ENCODE data around the gene RPH3AL. TPM values are rescaled to one million over a fixed set of nuclear protein-coding genes. Genes with fewer than 3 reads are reported as not detected.
"Not testable (repeated sequence)": the region's sequence is repeated elsewhere in the genome, so short reads cannot be mapped to it uniquely, and the experiment has no call there.

RPH3AL gene
- total RNA-seq, 1 experiment from 2014 or later = 3.8 TPM

DNA sequence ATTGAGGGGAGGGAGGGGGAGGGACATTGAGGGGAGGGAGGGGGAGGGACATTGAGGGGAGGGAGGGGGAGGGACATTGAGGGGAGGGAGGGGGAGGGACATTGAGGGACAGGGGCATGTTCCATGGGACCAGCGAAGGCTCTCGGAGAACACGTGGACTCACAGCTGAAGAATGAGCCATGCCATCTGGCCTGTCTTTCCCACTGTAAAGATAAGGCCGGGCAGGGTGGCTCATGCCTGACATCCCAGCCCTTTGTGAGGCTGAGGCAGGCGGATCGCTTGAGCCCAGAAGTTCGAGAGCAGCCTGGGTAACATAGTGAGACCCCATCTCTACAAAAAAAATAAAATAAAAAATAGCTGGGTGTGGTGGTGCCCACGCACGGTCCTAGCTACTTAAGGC lies 32.5 kb downstream of the RPH3AL start:
- DNase-seq (ENCODE audit: low read depth) = no peak

DNA sequence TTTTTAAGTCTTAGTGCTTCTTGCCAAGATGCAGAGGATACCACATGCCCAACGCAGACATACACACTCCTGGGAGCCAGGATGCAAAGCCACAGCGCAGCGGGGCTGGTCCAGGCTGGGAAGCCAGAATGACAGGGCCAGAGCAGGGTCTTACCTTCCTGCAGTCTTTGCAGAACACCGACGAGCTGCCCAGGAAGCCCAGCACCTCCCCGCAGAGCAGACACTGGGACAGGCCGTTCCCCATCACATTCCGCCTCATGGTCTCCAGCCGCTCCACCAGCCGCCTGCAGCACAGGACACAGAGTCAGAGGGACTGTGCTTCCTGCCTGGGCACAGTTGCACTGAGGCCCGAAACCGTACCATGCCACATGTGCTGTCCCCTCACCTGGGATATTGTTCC lies 33.3 kb downstream of the RPH3AL start:
- no peak for DNase-seq (ENCODE audit: low read depth)

DNA sequence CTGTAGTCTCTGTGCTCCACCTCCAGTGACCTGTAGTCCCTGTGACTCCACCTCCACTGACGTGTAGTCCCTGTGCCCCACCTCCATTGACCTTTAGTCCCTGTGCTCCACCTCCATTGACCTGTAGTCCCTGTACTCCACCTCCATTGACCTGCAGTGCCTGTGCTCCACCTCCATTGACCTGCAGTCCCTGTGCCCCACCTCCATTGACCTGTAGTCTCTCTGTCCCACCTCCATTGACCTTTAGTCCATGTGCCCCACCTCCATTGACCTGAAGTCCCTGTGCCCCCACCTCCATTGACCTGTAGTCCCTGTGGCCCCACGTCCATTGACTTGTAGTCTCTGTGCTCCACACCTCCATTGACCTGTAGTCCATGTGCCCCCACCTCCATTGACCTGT lies 35.5 kb downstream of the RPH3AL start:
- not testable (repeated sequence) for DNase-seq (ENCODE audit: low read depth)

DNA sequence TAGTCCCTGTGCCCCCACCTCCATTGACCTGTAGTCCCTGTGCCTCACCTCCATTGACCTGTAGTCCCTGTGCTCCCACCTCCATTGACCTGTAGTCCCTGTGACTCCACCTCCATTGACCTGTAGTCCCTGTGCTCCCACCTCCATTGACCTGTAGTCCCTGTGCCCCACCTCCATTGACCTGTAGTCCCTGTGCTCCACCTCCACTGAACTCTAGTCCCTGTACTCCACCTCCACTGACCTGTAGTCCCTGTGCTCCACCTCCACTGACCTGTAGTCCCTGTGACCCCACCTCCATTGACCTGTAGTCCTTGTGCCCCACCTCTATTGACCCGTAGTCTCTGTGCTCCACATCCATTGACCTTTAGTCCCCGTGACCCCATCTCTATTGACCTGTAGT lies 37.2 kb downstream of the RPH3AL start:
- DNase-seq (ENCODE audit: low read depth) = not testable (repeated sequence)

DNA sequence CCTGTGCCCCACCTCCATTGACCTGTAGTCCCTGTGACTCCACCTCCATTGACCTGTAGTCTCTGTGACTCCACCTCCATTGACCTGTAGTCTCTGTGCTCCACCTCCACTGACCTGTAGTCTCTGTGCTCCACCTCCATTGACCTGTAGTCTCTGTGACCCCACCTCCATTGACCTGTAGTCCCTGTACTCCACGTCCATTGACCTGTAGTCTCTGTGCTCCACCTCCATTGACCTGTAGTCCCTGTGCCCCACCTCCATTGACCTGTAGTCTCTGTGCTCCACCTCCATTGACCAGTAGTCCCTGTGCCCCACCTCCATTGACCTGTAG lies 38.0 kb downstream of the RPH3AL start:
- not testable (repeated sequence) for DNase-seq (ENCODE audit: low read depth)

DNA sequence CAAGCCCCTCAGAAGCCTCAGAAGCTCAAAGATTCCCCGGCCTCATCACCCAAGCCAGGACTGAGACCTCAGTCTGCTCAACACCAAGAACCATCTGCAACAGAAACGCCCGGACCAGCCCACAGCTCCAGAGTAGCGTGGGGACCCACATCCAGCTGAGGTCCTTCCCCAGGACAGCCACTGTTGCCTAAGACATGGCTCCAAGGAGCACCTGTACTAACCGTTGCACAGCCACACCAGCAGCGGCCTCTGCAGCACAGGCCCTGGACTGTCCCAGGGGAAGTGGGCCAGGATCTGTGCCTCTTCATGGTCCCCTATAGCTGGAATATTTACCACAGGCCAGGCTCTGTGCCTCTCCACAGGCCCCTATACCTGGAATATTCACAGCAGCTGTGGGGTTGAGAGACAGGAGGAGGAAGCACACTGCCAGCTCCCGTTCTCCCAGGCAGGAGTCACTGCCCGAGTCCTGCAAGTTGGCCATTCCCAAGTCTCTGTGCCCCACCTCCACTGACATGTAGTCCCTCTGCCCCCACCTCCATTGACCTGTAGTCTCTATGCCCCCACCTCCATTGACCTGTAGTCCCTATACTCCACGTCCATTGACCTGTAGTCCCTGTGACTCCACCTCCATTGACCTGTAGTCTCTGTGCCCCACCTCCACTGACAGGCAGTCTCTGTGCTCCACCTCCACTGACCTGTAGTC lies 38.5 kb downstream of the RPH3AL start:
- no peak for DNase-seq (ENCODE audit: low read depth)

DNA sequence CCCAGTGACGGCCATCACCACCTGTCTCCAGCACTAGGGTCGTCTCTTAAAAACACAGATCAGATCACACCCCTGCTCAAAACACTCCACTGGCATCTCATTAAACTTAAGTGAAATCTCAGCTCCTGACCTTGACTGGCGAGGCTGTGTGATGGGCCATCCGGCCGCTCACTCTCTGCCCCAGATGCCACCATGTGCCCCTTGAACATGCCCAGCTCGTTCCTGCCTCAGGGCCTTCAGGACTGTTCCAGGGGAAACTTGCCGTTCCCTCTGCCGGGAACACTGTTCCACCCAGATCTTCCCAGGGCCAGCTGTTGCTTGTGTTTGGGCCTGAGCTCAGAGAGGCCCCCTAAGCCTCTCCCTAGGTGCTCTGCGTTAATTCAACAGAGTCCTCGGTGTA lies 39.4 kb downstream of the RPH3AL start:
- DNase-seq (ENCODE audit: low read depth) = no peak

DNA sequence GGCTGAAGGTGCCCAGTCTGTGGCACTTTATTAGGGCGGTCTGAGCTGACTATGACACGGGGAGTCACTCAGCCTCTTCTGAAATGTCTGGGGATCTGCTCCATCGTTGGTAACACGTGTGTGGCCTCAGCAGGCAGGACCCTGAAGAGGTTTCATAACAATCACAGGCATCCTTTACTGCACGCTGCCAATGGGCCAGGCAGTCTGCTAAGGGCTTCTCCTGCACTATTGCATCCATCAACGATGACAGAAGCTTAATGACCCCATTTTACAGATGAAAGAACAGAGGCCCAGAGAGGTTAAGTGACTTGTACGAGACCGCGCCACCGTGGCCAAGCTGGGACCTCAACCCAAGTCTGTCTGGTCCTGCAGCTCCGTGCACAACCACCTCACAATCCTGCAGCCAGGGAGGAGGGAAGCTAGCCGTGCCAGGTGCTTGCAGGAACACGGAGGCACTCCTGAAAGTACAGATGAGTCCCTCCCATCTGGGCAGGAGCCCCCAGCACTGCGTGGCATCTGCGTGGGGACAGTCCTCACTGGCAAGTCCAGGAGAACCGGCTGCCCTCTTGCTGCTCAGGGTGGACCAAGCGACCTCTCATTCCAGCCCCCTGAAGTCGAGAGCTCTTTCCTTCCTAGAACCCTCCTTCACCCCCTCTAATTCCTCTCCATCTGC lies 40.0 kb downstream of the RPH3AL start:
- DNase-seq (ENCODE audit: low read depth) = no peak

DNA sequence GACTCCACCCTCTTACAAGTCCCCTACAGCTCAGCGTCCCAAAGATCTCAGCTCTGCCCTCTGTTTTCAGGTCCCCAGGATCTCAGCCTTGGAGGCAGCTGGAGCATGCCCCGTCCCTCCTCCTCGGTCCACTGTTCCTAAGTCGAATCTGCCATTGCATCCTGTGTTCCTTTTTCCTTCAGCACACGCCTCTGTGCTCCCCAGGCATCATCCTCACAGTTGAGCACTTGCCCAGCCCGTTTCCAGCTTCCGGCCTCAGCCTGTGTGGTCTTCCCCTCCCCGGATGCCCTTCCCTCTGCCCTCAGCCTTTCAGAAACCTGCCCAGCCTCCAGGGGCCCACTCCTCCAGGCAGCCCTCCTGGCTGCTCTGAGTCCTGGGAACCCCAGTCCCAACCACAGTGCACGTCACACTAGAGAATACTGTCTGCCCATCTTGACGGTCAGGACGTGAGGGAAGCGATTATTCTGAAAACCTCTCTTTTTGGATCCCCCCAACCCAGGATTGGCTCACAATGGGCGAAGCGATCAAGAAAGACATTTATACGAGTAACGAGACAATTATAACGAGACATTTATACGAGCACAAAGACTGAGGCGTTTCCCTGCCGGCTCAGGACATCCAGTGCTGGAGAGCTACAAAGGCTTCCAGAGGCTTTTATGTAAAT lies 41.4 kb downstream of the RPH3AL start:
- DNase-seq (ENCODE audit: low read depth) = no peak

DNA sequence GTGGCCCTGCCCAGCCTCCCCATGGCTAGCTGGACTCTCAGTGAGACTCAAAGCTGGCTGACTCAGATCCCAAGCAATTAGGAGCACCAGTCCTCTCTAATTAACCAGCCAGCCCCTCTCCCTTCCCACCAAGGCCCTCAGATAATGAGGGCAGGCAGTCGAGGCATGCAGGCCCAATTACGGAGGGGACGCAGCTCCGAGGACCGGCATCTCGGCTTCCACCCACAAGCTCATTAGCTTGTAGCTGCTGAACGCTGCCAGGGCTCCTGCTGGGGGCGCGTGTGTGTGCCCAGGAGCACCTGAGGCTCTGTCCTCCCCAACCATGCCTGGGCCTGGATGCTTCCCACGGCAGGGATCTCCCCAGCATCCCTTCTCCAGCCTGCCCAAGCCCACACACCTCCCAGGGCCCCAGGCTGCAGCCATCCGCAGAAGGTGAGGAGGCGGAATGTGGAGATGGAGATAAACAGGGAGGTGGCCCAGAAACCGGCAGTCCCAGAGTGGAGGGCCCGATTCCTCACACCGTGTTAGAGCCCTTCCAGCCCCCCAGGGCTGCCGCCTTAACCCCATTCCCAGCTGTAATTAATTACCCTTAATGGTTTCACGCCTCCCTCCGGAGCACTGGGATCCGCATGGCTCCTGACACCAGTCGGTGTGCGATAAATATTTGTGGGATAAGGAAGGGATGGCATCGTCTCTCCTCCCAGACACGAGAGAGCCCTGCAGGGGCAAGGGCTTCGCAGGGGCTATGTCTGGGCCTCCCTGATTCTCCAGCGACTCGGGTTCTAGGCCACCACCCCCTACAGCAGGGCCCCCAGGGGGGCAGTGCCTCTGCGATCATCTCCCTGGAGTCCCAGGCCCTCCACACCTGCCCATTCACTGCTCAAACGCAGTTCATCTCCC lies 42.2 kb downstream of the RPH3AL start:
- no peak for DNase-seq (ENCODE audit: low read depth)

DNA sequence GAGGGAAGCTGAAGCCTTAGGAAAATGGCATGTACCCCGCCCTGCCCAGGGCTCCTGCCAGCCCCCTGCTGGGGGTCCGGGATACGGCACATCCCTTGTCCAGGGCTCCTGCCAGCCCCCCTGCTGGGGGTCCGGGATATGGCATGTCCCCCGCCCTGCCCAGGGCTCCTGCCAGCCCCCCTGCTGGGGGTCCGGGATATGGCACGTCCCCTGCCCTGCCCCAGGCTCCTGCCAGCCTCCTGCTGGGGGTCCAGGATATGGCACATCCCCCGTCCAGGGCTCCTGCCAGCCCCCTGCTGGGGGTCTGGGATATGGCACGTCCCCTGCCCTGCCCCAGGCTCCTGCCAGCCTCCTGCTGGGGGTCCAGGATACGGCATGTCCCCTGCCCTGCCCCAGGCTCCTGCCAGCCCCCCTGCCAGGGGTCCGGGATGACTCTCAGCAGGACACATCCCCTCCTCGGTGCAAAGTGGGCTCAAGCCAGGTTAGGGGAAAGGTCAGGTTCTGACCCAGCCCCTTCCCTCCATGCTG lies 43.2 kb downstream of the RPH3AL start:
- DNase-seq (ENCODE audit: low read depth) = peak; percentile 11

DNA sequence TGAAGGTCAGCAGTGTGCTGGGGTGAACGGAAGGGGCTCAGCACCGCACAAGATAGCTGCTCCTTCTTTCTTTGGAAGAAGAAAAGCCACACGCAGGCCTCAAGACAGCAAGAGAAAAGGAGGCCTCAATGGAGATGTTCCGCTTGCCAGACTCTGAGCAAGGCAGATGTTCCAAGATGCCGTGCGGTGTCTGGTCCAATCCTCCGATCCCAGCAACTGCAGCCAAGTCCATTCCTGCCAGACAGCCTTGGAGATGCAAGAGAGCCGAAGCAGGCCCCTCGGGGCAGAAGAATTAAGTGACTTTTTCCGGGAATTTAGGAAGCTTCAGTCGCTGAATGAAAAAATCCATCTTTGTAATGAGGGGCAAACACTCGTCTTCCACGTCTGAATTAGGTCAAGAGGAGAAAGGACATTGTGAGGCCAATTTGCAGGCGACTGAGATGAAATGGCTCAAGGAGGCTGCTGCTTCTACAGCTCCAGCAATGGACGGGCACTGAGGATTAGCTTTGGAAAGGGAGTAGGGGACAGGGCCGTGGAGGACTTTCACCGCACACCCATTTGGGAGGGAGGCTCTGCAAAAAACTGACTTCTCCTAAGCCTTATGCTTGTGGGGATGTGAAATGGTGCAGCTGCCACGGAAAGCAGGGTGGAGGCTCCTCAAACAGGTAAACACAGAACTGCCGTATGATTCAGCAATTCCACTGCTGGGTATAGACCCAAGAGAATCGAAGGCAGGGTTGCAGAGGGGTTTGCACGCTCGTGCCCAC lies 44.7 kb downstream of the RPH3AL start:
- DNase-seq (ENCODE audit: low read depth) = no peak

DNA sequence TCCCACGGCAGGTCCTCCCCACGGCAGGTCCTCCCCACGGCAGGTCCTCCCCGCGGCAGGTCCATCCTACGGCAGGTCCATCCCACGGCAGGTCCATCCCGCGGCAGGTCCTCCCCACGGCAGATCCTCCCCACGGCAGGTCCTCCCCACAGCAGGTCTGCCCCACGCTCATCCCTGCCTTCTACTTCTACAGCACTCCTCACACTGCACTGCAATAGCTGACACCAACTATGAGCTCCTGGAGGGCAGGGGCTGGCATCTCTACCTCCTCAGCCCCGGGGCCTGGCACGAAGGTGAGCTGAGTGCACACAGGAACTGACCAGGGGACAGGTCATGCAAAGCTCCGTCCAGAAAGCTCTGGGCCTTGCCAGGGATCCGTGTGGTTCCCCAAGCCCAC lies 45.3 kb downstream of the RPH3AL start:
- DNase-seq (ENCODE audit: low read depth) = no peak

DNA sequence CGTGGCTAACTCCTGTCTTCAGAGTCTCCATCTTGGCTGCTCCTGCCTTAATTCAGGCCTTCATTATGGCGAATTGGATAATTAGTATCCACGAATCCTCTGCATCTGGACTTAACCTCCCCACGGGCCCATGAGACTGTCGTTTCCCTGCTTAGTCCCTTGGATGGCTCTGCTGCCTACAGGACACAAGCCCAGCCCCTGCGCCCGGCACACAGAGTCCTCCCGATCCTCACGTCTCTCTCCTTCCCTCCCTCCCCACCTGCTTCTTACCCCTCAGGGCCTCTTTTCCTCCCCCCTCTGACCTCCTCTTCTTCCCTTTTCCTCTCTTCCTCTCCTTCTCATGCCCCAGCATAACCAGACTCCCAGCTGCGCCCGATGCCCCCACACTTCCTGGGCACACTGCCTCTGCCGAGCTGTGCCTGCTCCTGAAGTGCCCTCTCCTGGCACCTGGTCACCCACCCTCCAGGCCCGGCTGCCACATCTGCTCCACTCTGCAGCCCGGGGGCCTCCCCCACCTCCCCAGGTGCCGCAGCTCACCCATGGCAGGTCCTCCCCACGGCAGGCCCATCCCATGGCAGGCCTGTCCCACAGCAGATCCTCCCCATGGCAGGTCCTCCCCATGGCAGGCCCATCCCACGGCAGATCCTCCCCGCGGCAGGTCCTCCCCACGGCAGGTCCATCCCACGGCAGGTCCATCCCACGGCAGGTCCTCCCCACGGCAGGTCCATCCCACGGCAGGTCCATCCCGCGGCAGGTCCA lies 45.9 kb downstream of the RPH3AL start:
- DNase-seq (ENCODE audit: low read depth) = no peak

DNA sequence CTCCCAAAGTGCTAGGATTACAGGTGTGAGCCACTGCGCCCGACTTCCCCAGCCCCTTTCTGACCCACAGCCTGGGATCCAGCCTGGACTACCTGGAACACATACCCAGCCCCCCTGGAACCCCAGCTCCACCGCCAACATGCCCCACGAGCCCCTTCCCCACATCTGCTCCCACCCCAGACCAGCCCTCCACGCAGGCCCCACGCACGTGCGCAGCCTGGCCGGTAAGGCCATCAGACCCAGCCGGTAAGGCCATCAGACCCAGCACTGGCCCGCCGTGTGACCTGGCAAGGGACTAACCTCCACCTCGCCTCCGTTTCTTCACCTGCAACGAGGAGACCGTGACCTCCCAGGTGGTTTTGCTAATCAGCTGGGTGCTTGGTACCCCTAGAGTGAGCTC lies 46.5 kb downstream of the RPH3AL start:
- DNase-seq (ENCODE audit: low read depth) = no peak

DNA sequence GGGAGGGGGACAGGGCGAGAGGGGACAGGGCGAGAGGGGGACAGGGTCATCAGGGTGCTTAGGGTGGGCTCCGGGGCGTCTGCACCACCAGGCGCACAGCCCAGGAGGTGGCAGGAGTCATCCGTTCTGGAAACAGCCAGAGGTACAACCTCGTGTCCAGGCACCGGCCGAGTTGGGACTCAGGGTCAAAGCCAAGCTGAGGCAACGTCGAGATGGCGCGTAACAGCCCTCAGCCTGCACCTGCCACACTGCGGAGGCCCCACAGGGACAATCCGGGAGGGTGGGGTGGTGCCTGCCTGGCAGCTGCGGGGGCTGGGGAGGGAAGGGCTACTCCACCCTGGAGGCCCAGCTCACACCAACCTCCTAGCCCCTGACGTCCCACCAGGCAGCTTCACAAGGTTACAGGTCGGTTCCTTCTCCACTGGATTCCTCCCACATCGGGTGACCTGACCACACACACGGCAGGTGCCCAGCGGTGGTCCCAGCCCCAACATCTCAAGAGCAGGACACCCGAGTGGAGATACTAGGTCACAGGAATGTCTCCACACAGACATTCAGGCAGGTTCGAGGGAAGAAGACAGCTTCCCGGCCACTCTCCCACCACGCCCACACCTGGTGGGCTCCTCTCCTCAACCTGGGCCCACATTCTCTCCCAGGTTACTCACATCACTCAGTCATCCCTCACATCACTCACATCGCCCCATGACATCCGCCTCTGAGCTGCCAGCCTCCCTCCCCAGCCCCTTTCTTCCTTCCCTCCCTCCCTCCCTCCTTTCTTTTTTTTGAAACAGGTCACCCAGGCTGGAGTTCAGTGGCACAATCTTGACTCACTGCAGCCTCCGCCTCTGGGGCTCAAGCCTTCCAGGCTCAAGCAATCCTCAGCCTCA lies 47.3 kb downstream of the RPH3AL start:
- DNase-seq (ENCODE audit: low read depth) = peak; percentile 40

DNA sequence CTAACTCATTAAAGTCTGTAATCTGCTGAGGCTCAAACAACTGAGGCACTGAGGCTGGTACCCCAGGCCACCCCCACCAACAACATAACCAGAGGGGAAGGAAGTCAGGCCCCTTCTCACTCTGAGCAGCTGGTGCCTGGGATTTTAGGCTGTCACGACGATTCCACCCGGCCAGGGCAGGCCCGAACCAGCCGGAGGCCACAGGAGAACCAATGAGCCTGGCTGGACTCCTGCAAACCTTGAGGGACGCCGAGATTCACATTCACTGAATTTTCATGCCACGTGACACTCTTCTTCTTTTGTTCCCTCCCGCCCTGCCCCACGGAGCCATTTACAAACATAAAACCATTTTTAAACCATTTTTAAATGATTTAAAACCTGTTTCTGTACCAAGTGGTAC lies 48.1 kb downstream of the RPH3AL start:
- no peak for DNase-seq (ENCODE audit: low read depth)

DNA sequence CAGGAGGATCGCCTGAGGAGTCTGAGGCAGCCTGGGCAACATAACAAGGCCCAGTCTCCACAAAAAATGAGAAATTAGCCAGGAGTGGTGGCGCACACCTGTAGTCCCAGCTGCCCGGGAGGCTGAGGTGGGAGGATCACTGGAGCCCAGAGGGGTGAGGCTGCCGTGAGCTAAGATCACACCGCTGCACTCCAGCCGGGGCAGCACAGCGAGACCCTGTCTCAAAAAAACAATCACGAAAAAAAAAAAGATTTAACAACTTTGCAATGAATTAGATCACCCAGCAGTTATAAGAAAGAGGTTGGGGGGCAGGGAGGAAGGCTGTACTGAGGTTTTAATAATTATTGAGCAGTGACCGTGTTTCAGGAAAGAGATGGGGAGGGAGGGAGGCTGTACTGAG lies 49.4 kb downstream of the RPH3AL start:
- no peak for DNase-seq (ENCODE audit: low read depth)

DNA sequence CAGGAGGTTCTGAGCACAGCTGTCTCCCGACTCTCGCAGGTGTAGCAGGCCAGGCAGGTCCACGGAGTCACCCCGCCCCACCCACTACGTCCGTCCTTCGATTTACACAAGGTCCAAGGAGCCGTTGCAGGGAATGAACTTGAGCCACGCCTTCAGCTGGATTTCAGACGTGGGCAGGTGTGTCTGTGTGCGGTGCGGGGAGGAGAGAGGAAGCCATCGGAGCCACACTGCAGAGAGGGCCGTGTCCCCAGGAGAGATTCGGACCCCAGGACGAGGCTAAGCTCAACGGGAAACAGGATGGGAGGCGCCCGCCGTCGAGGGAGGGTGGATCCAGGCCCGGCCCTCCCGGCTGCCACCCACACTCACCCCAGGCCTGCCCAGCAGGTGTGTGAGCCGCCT lies 50.3 kb downstream of the RPH3AL start:
- no peak for DNase-seq (ENCODE audit: low read depth)
